HG03520 (cell line): ENCODE measurements around the gene SERTAD2.

Experiments
- ATAC-seq: cut with Tn5 transposase; IDR thresholded peaks from one replicate; pipeline ENCODE4 v1.9.1; 2021; ENCODE audit warnings: mild to moderate bottlenecking, moderate library complexity; ENCODE audit not compliant: unreplicated experiment

The SERTAD2 gene

GRCh38 chr2:64649626-64650025 lies 4.1 kb downstream of the SERTAD2 start:
- ATAC-seq, result no peak

- no peak for ATAC-seq
Observed at GRCh38 chr2:64649013-64649484, 4.7 kb downstream of the SERTAD2 start.

- ATAC-seq, result no peak
Observed at GRCh38 chr2:64646007-64646880, 7.5 kb downstream of the SERTAD2 start.

GRCh38 chr2:64644458-64645382 lies 9.0 kb downstream of the SERTAD2 start:
- peak; percentile 37 for ATAC-seq

- ATAC-seq, result peak; percentile 1
Observed at GRCh38 chr2:64643838-64644457, 9.8 kb downstream of the SERTAD2 start.

GRCh38 chr2:64641599-64641998 lies 12.1 kb downstream of the SERTAD2 start:
- ATAC-seq, result no peak

GRCh38 chr2:64640153-64641044 lies 13.3 kb downstream of the SERTAD2 start:
- no peak for ATAC-seq

GRCh38 chr2:64639691-64640090 lies 14.0 kb downstream of the SERTAD2 start:
- no peak for ATAC-seq

GRCh38 chr2:64638502-64639120 lies 15.1 kb downstream of the SERTAD2 start:
- ATAC-seq, result no peak

- ATAC-seq, result no peak
Observed at GRCh38 chr2:64637931-64638330, 15.8 kb downstream of the SERTAD2 start.

GRCh38 chr2:64637000-64637635 lies 16.6 kb downstream of the SERTAD2 start:
- peak; percentile 45 for ATAC-seq

GRCh38 chr2:64635976-64636911 lies 17.5 kb downstream of the SERTAD2 start:
- peak; percentile 56 for ATAC-seq

GRCh38 chr2:64634345-64635267 lies 19.1 kb downstream of the SERTAD2 start:
- no peak for ATAC-seq

GRCh38 chr2:64632835-64633819 lies 20.6 kb downstream of the SERTAD2 start:
- ATAC-seq, result no peak

- no peak for ATAC-seq
Observed at GRCh38 chr2:64631771-64632170, 21.9 kb downstream of the SERTAD2 start.

- ATAC-seq, result no peak
Observed at GRCh38 chr2:64630752-64631151, 23.0 kb downstream of the SERTAD2 start.
